ENCODE measurements around the gene DYNLT1.
"Not testable (repeated sequence)": the region's sequence is repeated elsewhere in the genome, so short reads cannot be mapped to it uniquely, and the experiment has no call there.

Gene DYNLT1

GRCh38 chr6:158684311-158684710, 39.8 kb upstream of the DYNLT1 start:
- no peak for TF ChIP-seq CTCF (IDR thresholded peaks at IDR 0.05; ENCODE audit: control extremely low read depth, extremely low read depth, low read depth, missing control alignments)
- ChIA-PET POLR2A (no interaction called here), CTCF (interaction anchor here (0.9 to 3.9 kb wide), 4 partner anchors 9 to 35 kb away, joined by 3 to 18 read pairs (median 4); no protein-coding TSS in a partner anchor)
- DNase-seq (ENCODE audit: extremely low spot score), result no peak

- CTCF ChIA-PET, result interaction anchor here (1.7 to 2.5 kb wide), 3 partner anchors 10 to 460 kb away, joined by 3 to 9 read pairs (median 8); no protein-coding TSS in a partner anchor
- no peak for DNase-seq (ENCODE audit: extremely low spot score)
- POLR2A ChIA-PET, result interaction anchor here (0.6 kb wide), 1 partner anchor 416 kb away, joined by 3 read pairs; no protein-coding TSS in a partner anchor
- TF ChIP-seq CTCF (IDR thresholded peaks at IDR 0.05; ENCODE audit: control extremely low read depth, extremely low read depth, low read depth, missing control alignments), result no peak
These were observed 35.9 kb upstream of the DYNLT1 start for GRCh38 chr6:158680481-158680880.

- no peak for TF ChIP-seq CTCF (IDR thresholded peaks at IDR 0.05; ENCODE audit: control extremely low read depth, extremely low read depth, low read depth, missing control alignments)
- ChIA-PET POLR2A (interaction anchor here (0.6 kb wide), 1 partner anchor 415 kb away, joined by 3 read pairs; no protein-coding TSS in a partner anchor), CTCF (interaction anchor here (1.7 to 2.5 kb wide), 3 partner anchors 11 to 459 kb away, joined by 3 to 9 read pairs (median 8); no protein-coding TSS in a partner anchor)
- DNase-seq (ENCODE audit: extremely low spot score), result no peak
These were observed 35.5 kb upstream of the DYNLT1 start for GRCh38 chr6:158680015-158680414.

GRCh38 chr6:158677906-158678578, 33.5 kb upstream of the DYNLT1 start:
- ChIA-PET POLR2A (no interaction called here), CTCF (interaction anchor here (0.9 to 2.5 kb wide), 5 partner anchors 13 to 457 kb away, joined by 3 to 8 read pairs (median 3); no protein-coding TSS in a partner anchor)
- DNase-seq (ENCODE audit: extremely low spot score), result no peak
- no peak for TF ChIP-seq CTCF (IDR thresholded peaks at IDR 0.05; ENCODE audit: control extremely low read depth, extremely low read depth, low read depth, missing control alignments)

- DNase-seq (ENCODE audit: extremely low spot score); POLR2A ChIA-PET: not testable (repeated sequence)
- CTCF ChIA-PET, result interaction anchor here (0.9 kb wide), 2 partner anchors 14 to 17 kb away, joined by 3 read pairs; no protein-coding TSS in a partner anchor
These were observed 32.6 kb upstream of the DYNLT1 start for GRCh38 chr6:158677094-158677493.

GRCh38 chr6:158674342-158675131, 30.0 kb upstream of the DYNLT1 start:
- POLR2A ChIA-PET, result no interaction called here
- no peak for DNase-seq (ENCODE audit: extremely low spot score)
- no peak for TF ChIP-seq CTCF (IDR thresholded peaks at IDR 0.05; ENCODE audit: control extremely low read depth, extremely low read depth, low read depth, missing control alignments)
- CTCF ChIA-PET, result interaction anchor here (1.4 to 8.2 kb wide), 4 partner anchors 10 to 17 kb away, joined by 3 to 44 read pairs (median 11); no protein-coding TSS in a partner anchor
